Adrenal gland (tissue), 5 donors: ENCODE measurements around the gene CACNA1C.

Experiments
- POLR2A ChIP-seq, 2 donors: fragments of 450-650 bp; IDR thresholded peaks; one replicate each; pipeline ENCODE4 v1.6.1; 2017; ENCODE audit warnings: antibody characterized with exemption in 2 of 2, mild to moderate bottlenecking in 2 of 2, moderate library complexity in 1 of 2
- TF ChIP-seq, protein P1 (sequence below), 6 experiments: fragments of 450-650 bp in 4 of 6; fragments of 200-600 bp in 2 of 6; sonication (generic) in 1 of 6; IDR thresholded peaks; 1 replicate in 5 of 6; 2 replicates in 1 of 6; pipeline versions ENCODE4 v1.5.1 to v1.8.0; 2016 to 2021; ENCODE audit warnings: antibody characterized with exemption in 6 of 6, mild to moderate bottlenecking in 2 of 6, moderate library complexity in 1 of 6
- donor health status: DM: no; HTN: no; CAD: no.

DNA sequence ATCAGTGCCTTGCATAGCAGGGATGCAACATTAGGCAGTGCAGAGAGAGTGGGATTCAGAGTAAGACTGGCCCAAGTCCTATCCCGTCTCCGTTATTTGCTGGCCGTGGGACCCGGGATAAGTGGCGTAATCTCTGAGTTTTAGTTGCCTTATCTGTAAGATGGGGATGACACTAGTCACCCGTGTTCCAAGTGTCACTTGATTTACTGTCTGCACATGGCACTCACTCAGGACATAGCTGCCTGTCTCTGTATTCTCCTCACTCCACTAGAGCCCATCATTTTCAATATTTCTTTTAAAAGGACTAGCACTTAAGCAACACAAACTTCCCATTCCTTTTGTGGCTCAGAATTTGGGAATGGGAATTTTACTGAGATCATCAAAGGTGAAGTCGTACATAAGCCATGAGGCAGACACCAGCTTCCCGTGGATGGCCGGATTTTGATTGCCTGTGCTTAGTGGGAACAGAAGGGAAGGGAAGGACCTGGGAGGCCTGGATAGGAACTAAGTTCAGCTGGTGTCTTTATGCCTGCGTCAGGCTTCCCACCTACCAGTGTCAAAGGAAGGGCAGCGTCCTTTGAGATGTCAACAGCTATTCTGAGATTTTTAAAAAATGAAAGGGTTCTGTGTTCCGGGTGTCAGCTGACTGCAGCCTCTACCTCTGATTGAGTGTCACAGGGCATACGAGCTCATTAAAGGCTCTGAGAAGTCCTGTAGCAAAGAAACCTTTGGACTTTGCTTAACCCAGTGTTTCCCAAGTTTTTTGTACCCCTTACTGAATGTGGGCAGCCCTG lies 361.4 kb downstream of the CACNA1C start:
- TF ChIP-seq POLR2A (IDR thresholded peaks at IDR 0.05): no peak
- TF ChIP-seq, protein P1, sequence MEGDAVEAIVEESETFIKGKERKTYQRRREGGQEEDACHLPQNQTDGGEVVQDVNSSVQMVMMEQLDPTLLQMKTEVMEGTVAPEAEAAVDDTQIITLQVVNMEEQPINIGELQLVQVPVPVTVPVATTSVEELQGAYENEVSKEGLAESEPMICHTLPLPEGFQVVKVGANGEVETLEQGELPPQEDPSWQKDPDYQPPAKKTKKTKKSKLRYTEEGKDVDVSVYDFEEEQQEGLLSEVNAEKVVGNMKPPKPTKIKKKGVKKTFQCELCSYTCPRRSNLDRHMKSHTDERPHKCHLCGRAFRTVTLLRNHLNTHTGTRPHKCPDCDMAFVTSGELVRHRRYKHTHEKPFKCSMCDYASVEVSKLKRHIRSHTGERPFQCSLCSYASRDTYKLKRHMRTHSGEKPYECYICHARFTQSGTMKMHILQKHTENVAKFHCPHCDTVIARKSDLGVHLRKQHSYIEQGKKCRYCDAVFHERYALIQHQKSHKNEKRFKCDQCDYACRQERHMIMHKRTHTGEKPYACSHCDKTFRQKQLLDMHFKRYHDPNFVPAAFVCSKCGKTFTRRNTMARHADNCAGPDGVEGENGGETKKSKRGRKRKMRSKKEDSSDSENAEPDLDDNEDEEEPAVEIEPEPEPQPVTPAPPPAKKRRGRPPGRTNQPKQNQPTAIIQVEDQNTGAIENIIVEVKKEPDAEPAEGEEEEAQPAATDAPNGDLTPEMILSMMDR (IDR thresholded peaks at IDR 0.05): no peak
